ENCODE results near the gene RSPH9. TPM values are rescaled to one million over a fixed set of nuclear protein-coding genes. Genes with fewer than 3 reads are reported as not detected.

RSPH9 gene
- total RNA-seq, 4 donors from 2014 or later, result 0.17 to 0.34 TPM; not detected in 2

- WGBS, result 62% methylated on average over 5 of the region's 5 CpGs
- H3K27ac ChIP-seq (replicated peaks in 1 of 4), result peak overlapping the region; percentile 49 to 72 (median 60)
- H3K27me3 ChIP-seq, result no peaks in the 10 kb centered on the region
- intact Hi-C loops (cut with DNase I), result no loop called here
- no peaks in the 10 kb centered on the region for H3K9me3 ChIP-seq
- H3K4me1 ChIP-seq, result peaks cover 10 to 35% (median 30%) of the 10 kb centered on the region in 4 donors
- peak; percentile 38 to 53 for TF ChIP-seq POLR2AphosphoS5 (IDR thresholded peaks at IDR 0.05)
- no peak for TF ChIP-seq CTCF (IDR thresholded peaks at IDR 0.05)
- DNase-seq (ENCODE audit: extremely low spot score), result no peak
- no peak overlapping the region for H3K4me3 ChIP-seq
- no peaks in the 10 kb centered on the region for H3K36me3 ChIP-seq
These were observed 64.2 kb downstream of the RSPH9 start for GRCh38 chr6:43708860-43709653.

GRCh38 chr6:43709654-43710303 is 64.9 kb downstream of the RSPH9 start:
- Histone ChIP-seq H3K9me3 (no peaks in the 10 kb centered on the region), H3K4me1 (peaks cover 10 to 38% (median 30%) of the 10 kb centered on the region in 4 donors), H3K27me3 (no peaks in the 10 kb centered on the region), H3K27ac (replicated peaks in 1 of 4) (peak overlapping the region; percentile 49 to 72 (median 58)), H3K4me3 (no peak overlapping the region), H3K36me3 (no peaks in the 10 kb centered on the region)
- intact Hi-C loops (cut with DNase I), result no loop called here
- 90% methylated on average over 7 of the region's 7 CpGs for WGBS
- TF ChIP-seq CTCF (IDR thresholded peaks at IDR 0.05), result no peak
- no peak for TF ChIP-seq POLR2AphosphoS5 (IDR thresholded peaks at IDR 0.05)
- TF ChIP-seq EP300 (IDR thresholded peaks at IDR 0.05), result no peak
- TF ChIP-seq POLR2A (IDR thresholded peaks at IDR 0.05; ENCODE audit: low read depth), result no peak
- DNase-seq (ENCODE audit: extremely low spot score), result no peak

GRCh38 chr6:43710576-43710975 is 65.7 kb downstream of the RSPH9 start:
- 76% methylated on average over 4 of the region's 4 CpGs for WGBS
- no peaks in the 10 kb centered on the region for H3K36me3 ChIP-seq
- no peaks in the 10 kb centered on the region for H3K9me3 ChIP-seq
- H3K4me1 ChIP-seq, result peaks cover 16 to 45% (median 30%) of the 10 kb centered on the region in 4 donors
- no peaks in the 10 kb centered on the region for H3K27me3 ChIP-seq
- H3K4me3 ChIP-seq, result no peak overlapping the region
- TF ChIP-seq POLR2AphosphoS5 (IDR thresholded peaks at IDR 0.05) (no peak), CTCF (IDR thresholded peaks at IDR 0.05) (no peak), POLR2A (IDR thresholded peaks at IDR 0.05; ENCODE audit: low read depth) (no peak), EP300 (IDR thresholded peaks at IDR 0.05) (no peak)
- intact Hi-C loops (cut with DNase I), result no loop called here
- peak overlapping the region in 1 of 4 donors; percentile 64 for H3K27ac ChIP-seq (replicated peaks in 1 of 4)
- no peak for DNase-seq (ENCODE audit: extremely low spot score)

- DNase-seq (ENCODE audit: extremely low spot score), result no peak
- Histone ChIP-seq H3K4me1 (peaks cover 19 to 35% (median 28%) of the 10 kb centered on the region in 4 donors), H3K9me3 (no peaks in the 10 kb centered on the region), H3K27ac (replicated peaks in 1 of 4) (no peak overlapping the region), H3K36me3 (no peaks in the 10 kb centered on the region), H3K27me3 (no peaks in the 10 kb centered on the region), H3K4me3 (no peak overlapping the region)
- TF ChIP-seq POLR2A (IDR thresholded peaks at IDR 0.05; ENCODE audit: low read depth) (no peak), EP300 (IDR thresholded peaks at IDR 0.05) (no peak), POLR2AphosphoS5 (IDR thresholded peaks at IDR 0.05) (no peak), CTCF (IDR thresholded peaks at IDR 0.05) (no peak)
- WGBS, result 85% methylated on average over 6 of the region's 6 CpGs
- intact Hi-C loops (cut with DNase I), result no loop called here
These were observed 67.7 kb downstream of the RSPH9 start for GRCh38 chr6:43712579-43712978.

Data from esophagus muscularis mucosa (tissue), 4 donors.